Left colon (tissue), 2 donors: Measurements from ENCODE around the gene LAYN. TPM values are rescaled to one million over a fixed set of nuclear protein-coding genes. Genes with fewer than 3 reads are reported as not detected.

Source experiments
- ATAC-seq: fragments of 200-7000 bp; cut with Tn5 transposase; one replicate; pipeline ENCODE4 v1.9.1; 2020; ENCODE audit warnings: mild to moderate bottlenecking, moderate library complexity
- DNase-seq, 2 donors: peaks; one replicate each; pipeline ENCODE4 v3.0.0-alpha.2; 2020
- intact Hi-C, 2 donors: fragments of 100-400 bp; cut with DNase I in 1 of 2; cut with micrococcal nuclease in 1 of 2; formaldehyde crosslinking; loops; one replicate each; pipeline versions ENCODE4 v1.11.2 to v1.14.0; 2022; cut with DNase I, micrococcal nuclease
- total RNA-seq, 2 donors: library from RNA; stranded (reverse); fragmentation: NEBNext Ultra II Directional; extraction: Animal tissue kit (Norgen Biotek cat#: 25700); gene quantifications; one replicate each; pipeline ENCODE4 v1.2.1, GENCODE V29; 2021
- donor health status: DM: no; HTN: no; CAD: no.
- donor health status: DM: yes; HTN: yes; CAD: no.

The LAYN gene
- total RNA-seq, 2 donors from 2014 or later = 1.9 to 4.6 TPM

GRCh38 chr11:111557425-111558111, 17.0 kb downstream of the LAYN start:
- intact Hi-C loops = no loop called here
- no peak for DNase-seq
- no peak for ATAC-seq

- DNase-seq (no peak), ATAC-seq (no peak)
- intact Hi-C loops = loop anchor here in 1 of 2 donors (10.0 kb wide), 1 partner anchor 285 kb away; no protein-coding TSS in a partner anchor
These were observed 19.4 kb downstream of the LAYN start for GRCh38 chr11:111559800-111560464.

- intact Hi-C loops = loop anchor here in 1 of 2 donors (10.0 kb wide), 1 partner anchor 284 kb away; no protein-coding TSS in a partner anchor
- DNase-seq (no peak), ATAC-seq (no peak)
These were observed 20.3 kb downstream of the LAYN start for GRCh38 chr11:111560800-111561199.

GRCh38 chr11:111561306-111561705, 20.8 kb downstream of the LAYN start:
- ATAC-seq = no peak
- intact Hi-C loops = loop anchor here in 1 of 2 donors (10.0 kb wide), 1 partner anchor 283 kb away; no protein-coding TSS in a partner anchor

GRCh38 chr11:111561791-111562325, 21.3 kb downstream of the LAYN start:
- DNase-seq (no peak), ATAC-seq (no peak)
- intact Hi-C loops = loop anchor here in 1 of 2 donors (10.0 kb wide), 1 partner anchor 283 kb away; no protein-coding TSS in a partner anchor

More at GRCh38 chr11:111561306-111561705, 20.8 kb downstream of the LAYN start:
- DNase-seq = no peak

- ATAC-seq (no peak), DNase-seq (no peak)
- intact Hi-C loops = loop anchor here in 1 of 2 donors (10.0 kb wide), 1 partner anchor 282 kb away; no protein-coding TSS in a partner anchor
These were observed 22.3 kb downstream of the LAYN start for GRCh38 chr11:111562692-111563389.

GRCh38 chr11:111565114-111565720, 24.7 kb downstream of the LAYN start:
- intact Hi-C loops = loop anchor here (5.0 to 10.0 kb wide), 2 partner anchors 277 to 280 kb away; no protein-coding TSS in a partner anchor
- peak in 1 of 2 donors; percentile 60 for DNase-seq

GRCh38 chr11:111566324-111566723, 25.8 kb downstream of the LAYN start:
- DNase-seq (no peak), ATAC-seq (peak; percentile 25)
- intact Hi-C loops = loop anchor here (5.0 to 10.0 kb wide), 2 partner anchors 276 to 278 kb away; no protein-coding TSS in a partner anchor

More at GRCh38 chr11:111565114-111565720, 24.7 kb downstream of the LAYN start:
- ATAC-seq = peak; percentile 50

- DNase-seq (no peak), ATAC-seq (no peak)
- intact Hi-C loops = loop anchor here (5.0 to 10.0 kb wide), 2 partner anchors 273 to 275 kb away; no protein-coding TSS in a partner anchor
These were observed 29.0 kb downstream of the LAYN start for GRCh38 chr11:111569476-111569875.

- ATAC-seq = no peak
- DNase-seq = no peak
- intact Hi-C loops = no loop called here
These were observed 30.3 kb downstream of the LAYN start for GRCh38 chr11:111570796-111571195.

- DNase-seq = no peak
- ATAC-seq = no peak
- intact Hi-C loops = no loop called here
These were observed 31.4 kb downstream of the LAYN start for GRCh38 chr11:111571829-111572501.

- ATAC-seq = no peak
- intact Hi-C loops = no loop called here
- DNase-seq = no peak
These were observed 32.1 kb downstream of the LAYN start for GRCh38 chr11:111572581-111572980.

GRCh38 chr11:111573821-111574249, 33.3 kb downstream of the LAYN start:
- intact Hi-C loops = no loop called here
- ATAC-seq (no peak), DNase-seq (no peak)

GRCh38 chr11:111574373-111575225, 34.1 kb downstream of the LAYN start:
- DNase-seq (no peak), ATAC-seq (no peak)
- intact Hi-C loops = no loop called here

GRCh38 chr11:111575740-111576139, 35.2 kb downstream of the LAYN start:
- intact Hi-C loops = no loop called here
- ATAC-seq (no peak), DNase-seq (no peak)

GRCh38 chr11:111577821-111578220, 37.3 kb downstream of the LAYN start:
- no peak for ATAC-seq
- no peak for DNase-seq
- intact Hi-C loops = no loop called here

- intact Hi-C loops = loop anchor here in 1 of 2 donors (5.0 kb wide), 1 partner anchor 256 kb away; no protein-coding TSS in a partner anchor
- ATAC-seq (no peak), DNase-seq (no peak)
These were observed 40.8 kb downstream of the LAYN start for GRCh38 chr11:111581341-111581740.
